ENCODE measurements around the gene MRPL38. TPM values are rescaled to one million over a fixed set of nuclear protein-coding genes. Genes with fewer than 3 reads are reported as not detected.

The MRPL38 gene
- polyA plus RNA-seq, 3 donors = 27.8 to 44.1 (median 36.0) TPM

DNA sequence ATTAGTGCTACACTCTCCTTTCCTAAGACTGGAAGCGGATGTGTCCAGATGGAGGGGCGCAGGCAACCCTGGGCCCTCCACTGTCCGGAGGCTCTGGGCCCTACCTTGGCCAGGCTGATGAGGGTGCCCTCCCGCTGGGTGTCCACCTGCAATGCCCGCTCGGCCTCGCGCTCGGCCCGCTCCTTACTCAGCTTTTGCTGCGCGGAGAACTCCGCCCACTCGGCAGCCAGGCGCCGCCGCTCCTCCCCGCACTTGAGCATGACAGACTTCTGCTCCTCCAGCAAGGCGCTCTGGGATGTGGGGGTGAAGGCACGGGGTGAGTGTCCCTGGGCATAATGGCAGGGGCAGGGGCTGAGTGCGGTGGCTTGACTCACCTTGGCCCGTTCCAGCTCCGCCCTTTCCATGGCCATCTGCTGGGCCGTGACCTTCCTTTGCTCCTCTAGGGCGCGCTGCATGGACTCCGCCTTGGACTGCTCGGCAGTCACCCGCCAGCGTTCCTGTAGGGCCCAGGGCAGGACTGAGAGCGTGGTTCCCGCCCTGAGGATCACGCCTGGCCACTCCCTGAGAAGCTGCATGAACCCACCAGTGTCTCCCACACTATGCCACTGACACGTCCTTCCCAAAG, 10.1 kb upstream of the MRPL38 start:
- Histone ChIP-seq H3K27ac (ENCODE audit: low read depth in 1 of 2, low read length in 2 of 2) (no peak overlapping the region), H3K36me3 (replicated peaks in 1 of 2; ENCODE audit: control insufficient read depth in 1 of 2, insufficient read depth in 2 of 2, low read length in 2 of 2) (no peaks in the 10 kb centered on the region), H3K9me3 (replicated peaks in 1 of 2; ENCODE audit: control insufficient read depth in 1 of 2, insufficient read depth in 1 of 2, low read length in 2 of 2) (no peaks in the 10 kb centered on the region), H3K4me1 (ENCODE audit: control insufficient read depth in 1 of 2, insufficient read depth in 2 of 2, low read length in 2 of 2) (no peaks in the 10 kb centered on the region), H3K4me2 (replicated peaks; ENCODE audit: extremely low read depth, low read length, poor library complexity, severe bottlenecking) (no peak overlapping the region), H3K79me2 (ENCODE audit: insufficient read depth, low read length) (no peaks in the 10 kb centered on the region), H2AFZ (ENCODE audit: insufficient read depth, low read depth, low read length, poor library complexity, severe bottlenecking) (no peak overlapping the region), H3K9ac (ENCODE audit: insufficient read depth, low read length, poor library complexity, severe bottlenecking) (no peak overlapping the region), H4K20me1 (ENCODE audit: insufficient read depth, low read length) (no peaks in the 10 kb centered on the region), H3K4me3 (replicated peaks in 1 of 3; ENCODE audit: low read depth in 2 of 3, low read length in 3 of 3) (no peak overlapping the region), H3K27me3 (ENCODE audit: control insufficient read depth in 2 of 2, insufficient read depth in 2 of 2, low read length in 2 of 2) (no peaks in the 10 kb centered on the region)
- Mint-ChIP-seq H3K4me3 (no peak overlapping the region), H3K9me3 (peaks cover 0 to 2% (median 0%) of the 10 kb centered on the region in 7 donors), H3K27me3 (ENCODE audit: low read depth in 3 of 3) (peaks cover 2 to 3% (median 2%) of the 10 kb centered on the region in 3 donors), H3K36me3 (no peaks in the 10 kb centered on the region), H3K4me1 (peaks cover 1% of the 10 kb centered on the region), H3K27ac (peak overlapping the region in 1 of 7 donors; percentile 7)
- intact Hi-C loops (cut with micrococcal nuclease) = no loop called here
- peak in 1 of 3 donors; percentile 2 for DNase-seq
- TF ChIP-seq, protein P1, sequence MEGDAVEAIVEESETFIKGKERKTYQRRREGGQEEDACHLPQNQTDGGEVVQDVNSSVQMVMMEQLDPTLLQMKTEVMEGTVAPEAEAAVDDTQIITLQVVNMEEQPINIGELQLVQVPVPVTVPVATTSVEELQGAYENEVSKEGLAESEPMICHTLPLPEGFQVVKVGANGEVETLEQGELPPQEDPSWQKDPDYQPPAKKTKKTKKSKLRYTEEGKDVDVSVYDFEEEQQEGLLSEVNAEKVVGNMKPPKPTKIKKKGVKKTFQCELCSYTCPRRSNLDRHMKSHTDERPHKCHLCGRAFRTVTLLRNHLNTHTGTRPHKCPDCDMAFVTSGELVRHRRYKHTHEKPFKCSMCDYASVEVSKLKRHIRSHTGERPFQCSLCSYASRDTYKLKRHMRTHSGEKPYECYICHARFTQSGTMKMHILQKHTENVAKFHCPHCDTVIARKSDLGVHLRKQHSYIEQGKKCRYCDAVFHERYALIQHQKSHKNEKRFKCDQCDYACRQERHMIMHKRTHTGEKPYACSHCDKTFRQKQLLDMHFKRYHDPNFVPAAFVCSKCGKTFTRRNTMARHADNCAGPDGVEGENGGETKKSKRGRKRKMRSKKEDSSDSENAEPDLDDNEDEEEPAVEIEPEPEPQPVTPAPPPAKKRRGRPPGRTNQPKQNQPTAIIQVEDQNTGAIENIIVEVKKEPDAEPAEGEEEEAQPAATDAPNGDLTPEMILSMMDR (IDR thresholded peaks at IDR 0.05) = no peak
- WGBS (ENCODE audit: insufficient coverage) = 97% methylated on average over 26 of the region's 34 CpGs

DNA sequence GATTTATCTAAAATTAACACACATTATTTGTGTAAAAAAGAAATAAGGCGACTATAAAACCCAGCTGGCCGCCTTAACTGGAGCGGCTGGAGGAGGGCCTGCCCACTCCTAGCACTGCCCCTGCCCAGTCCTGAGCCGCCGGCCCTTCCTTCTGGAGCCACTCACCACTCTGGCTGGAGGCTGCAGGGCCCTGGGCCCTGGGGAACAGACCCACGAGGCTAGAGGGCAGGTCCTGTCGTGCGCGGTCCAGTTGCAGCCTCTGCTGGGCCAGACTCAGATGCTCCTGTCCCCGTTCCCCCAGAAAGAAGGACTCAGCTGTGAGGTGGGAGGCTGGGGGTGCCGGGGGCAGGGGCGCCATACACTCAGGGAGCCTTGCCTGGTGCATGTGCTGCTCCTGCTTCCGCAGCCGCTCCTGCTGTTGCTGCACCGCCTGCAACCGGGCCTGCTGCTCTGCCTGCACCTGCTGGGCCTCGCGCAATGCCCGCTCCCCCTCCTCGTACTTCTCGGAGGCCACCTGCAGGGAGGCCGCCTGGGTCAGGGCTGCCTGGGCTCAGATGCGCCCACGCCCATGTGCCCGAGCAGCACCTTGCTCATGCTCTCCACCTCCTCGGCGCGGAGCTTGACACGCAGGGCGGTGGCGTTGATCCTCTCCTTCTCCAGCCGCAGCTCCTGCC, 9.0 kb upstream of the MRPL38 start:
- DNase-seq = peak in 1 of 3 donors; percentile 2
- no peak overlapping the region for H3K4me3 ChIP-seq (replicated peaks in 1 of 3; ENCODE audit: low read depth in 2 of 3, low read length in 3 of 3)
- WGBS (ENCODE audit: insufficient coverage) = 98% methylated on average over 30 of the region's 32 CpGs
- H2AFZ ChIP-seq (ENCODE audit: insufficient read depth, low read depth, low read length, poor library complexity, severe bottlenecking) = no peak overlapping the region
- TF ChIP-seq, protein P1 (IDR thresholded peaks at IDR 0.05) = no peak
- H3K27ac Mint-ChIP-seq = no peak overlapping the region
- H3K79me2 ChIP-seq (ENCODE audit: insufficient read depth, low read length) = no peaks in the 10 kb centered on the region
- H3K4me3 Mint-ChIP-seq = no peak overlapping the region
- H3K4me2 ChIP-seq (replicated peaks; ENCODE audit: extremely low read depth, low read length, poor library complexity, severe bottlenecking) = no peak overlapping the region
- peaks cover 2 to 3% (median 2%) of the 10 kb centered on the region in 3 donors for H3K27me3 Mint-ChIP-seq (ENCODE audit: low read depth in 3 of 3)
- no peak overlapping the region for H3K9ac ChIP-seq (ENCODE audit: insufficient read depth, low read length, poor library complexity, severe bottlenecking)
- H3K9me3 ChIP-seq (replicated peaks in 1 of 2; ENCODE audit: control insufficient read depth in 1 of 2, insufficient read depth in 1 of 2, low read length in 2 of 2) = no peaks in the 10 kb centered on the region
- H3K9me3 Mint-ChIP-seq = peaks cover 0 to 2% (median 0%) of the 10 kb centered on the region in 7 donors
- H3K36me3 Mint-ChIP-seq = no peaks in the 10 kb centered on the region
- no peak overlapping the region for H3K27ac ChIP-seq (ENCODE audit: low read depth in 1 of 2, low read length in 2 of 2)
- peaks cover 1% of the 10 kb centered on the region for H3K4me1 Mint-ChIP-seq
- H3K36me3 ChIP-seq (replicated peaks in 1 of 2; ENCODE audit: control insufficient read depth in 1 of 2, insufficient read depth in 2 of 2, low read length in 2 of 2) = no peaks in the 10 kb centered on the region
- intact Hi-C loops (cut with micrococcal nuclease) = no loop called here
- no peaks in the 10 kb centered on the region for H3K27me3 ChIP-seq (ENCODE audit: control insufficient read depth in 2 of 2, insufficient read depth in 2 of 2, low read length in 2 of 2)
- H4K20me1 ChIP-seq (ENCODE audit: insufficient read depth, low read length) = no peaks in the 10 kb centered on the region
- no peaks in the 10 kb centered on the region for H3K4me1 ChIP-seq (ENCODE audit: control insufficient read depth in 1 of 2, insufficient read depth in 2 of 2, low read length in 2 of 2)
